ENCODE data around the gene PPP1R13L.

DNA sequence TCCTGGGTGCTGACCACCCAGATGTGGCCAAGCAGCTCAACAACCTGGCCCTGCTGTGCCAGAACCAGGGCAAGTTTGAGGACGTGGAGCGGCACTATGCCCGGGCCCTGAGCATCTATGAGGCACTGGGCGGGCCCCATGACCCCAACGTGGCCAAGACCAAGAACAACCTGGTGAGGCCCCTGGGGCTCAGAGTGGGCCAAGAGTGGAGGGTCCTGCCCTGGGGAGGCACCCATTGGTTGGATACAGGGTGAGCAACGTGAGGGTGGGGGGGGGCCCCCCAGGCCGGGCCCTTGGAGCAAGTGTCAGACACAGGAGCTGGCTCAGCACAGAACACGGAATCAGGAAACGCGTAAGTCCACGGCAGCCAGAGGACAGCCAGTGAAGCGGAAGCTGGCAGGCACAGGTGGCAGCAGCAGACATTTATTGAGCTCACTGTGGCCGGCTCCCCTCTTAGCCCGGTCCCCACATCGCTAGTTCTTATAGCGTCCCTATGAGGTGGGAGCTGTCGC is 55.4 kb downstream of the PPP1R13L start:
- TF ChIP-seq POLR2A (IDR thresholded peaks at IDR 0.05) (no peak), POLR2AphosphoS5 (IDR thresholded peaks at IDR 0.05) (no peak)
- TF ChIP-seq, protein P1, sequence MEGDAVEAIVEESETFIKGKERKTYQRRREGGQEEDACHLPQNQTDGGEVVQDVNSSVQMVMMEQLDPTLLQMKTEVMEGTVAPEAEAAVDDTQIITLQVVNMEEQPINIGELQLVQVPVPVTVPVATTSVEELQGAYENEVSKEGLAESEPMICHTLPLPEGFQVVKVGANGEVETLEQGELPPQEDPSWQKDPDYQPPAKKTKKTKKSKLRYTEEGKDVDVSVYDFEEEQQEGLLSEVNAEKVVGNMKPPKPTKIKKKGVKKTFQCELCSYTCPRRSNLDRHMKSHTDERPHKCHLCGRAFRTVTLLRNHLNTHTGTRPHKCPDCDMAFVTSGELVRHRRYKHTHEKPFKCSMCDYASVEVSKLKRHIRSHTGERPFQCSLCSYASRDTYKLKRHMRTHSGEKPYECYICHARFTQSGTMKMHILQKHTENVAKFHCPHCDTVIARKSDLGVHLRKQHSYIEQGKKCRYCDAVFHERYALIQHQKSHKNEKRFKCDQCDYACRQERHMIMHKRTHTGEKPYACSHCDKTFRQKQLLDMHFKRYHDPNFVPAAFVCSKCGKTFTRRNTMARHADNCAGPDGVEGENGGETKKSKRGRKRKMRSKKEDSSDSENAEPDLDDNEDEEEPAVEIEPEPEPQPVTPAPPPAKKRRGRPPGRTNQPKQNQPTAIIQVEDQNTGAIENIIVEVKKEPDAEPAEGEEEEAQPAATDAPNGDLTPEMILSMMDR (IDR thresholded peaks at IDR 0.05 in 8 of 11, conservative IDR thresholded peaks at IDR 0.05 in 3 of 11): no peak

Measured in spleen (tissue), 7 donors.